ENCODE data around the gene GNA15.
"Not testable (repeated sequence)": the region's sequence is repeated elsewhere in the genome, so short reads cannot be mapped to it uniquely, and the experiment has no call there.

GNA15 gene

GRCh38 chr19:3192684-3193083 is 56.9 kb downstream of the GNA15 start:
- no peak for DNase-seq

GRCh38 chr19:3193256-3194105 is 57.6 kb downstream of the GNA15 start:
- DNase-seq, result peak; percentile 93 to 97

- no peak for DNase-seq
Observed at GRCh38 chr19:3194106-3195087, 58.6 kb downstream of the GNA15 start.

- DNase-seq, result no peak
Observed at GRCh38 chr19:3196064-3196932, 60.5 kb downstream of the GNA15 start.

GRCh38 chr19:3196933-3197205 is 61.0 kb downstream of the GNA15 start:
- no peak for DNase-seq

- DNase-seq, result no peak
Observed at GRCh38 chr19:3198901-3199700, 63.3 kb downstream of the GNA15 start.

- no peak for DNase-seq
Observed at GRCh38 chr19:3201072-3201700, 65.4 kb downstream of the GNA15 start.

- no peak for DNase-seq
Observed at GRCh38 chr19:3201911-3202310, 66.1 kb downstream of the GNA15 start.

GRCh38 chr19:3202346-3202745 is 66.5 kb downstream of the GNA15 start:
- DNase-seq, result no peak

GRCh38 chr19:3202895-3203294 is 67.1 kb downstream of the GNA15 start:
- DNase-seq, result not testable (repeated sequence)

GRCh38 chr19:3203805-3204645 is 68.2 kb downstream of the GNA15 start:
- DNase-seq, result no peak

GRCh38 chr19:3204646-3205275 is 68.9 kb downstream of the GNA15 start:
- DNase-seq, result no peak

- DNase-seq, result no peak
Observed at GRCh38 chr19:3206216-3206953, 70.6 kb downstream of the GNA15 start.

GRCh38 chr19:3207461-3208242 is 71.8 kb downstream of the GNA15 start:
- DNase-seq, result no peak

- DNase-seq, result no peak
Observed at GRCh38 chr19:3208317-3209207, 72.7 kb downstream of the GNA15 start.

- peak; percentile 39 to 42 for DNase-seq
Observed at GRCh38 chr19:3210347-3211017, 74.6 kb downstream of the GNA15 start.

- DNase-seq, result no peak
Observed at GRCh38 chr19:3211191-3211590, 75.4 kb downstream of the GNA15 start.
